ENCODE data around the gene SVOP. TPM values are rescaled to one million over a fixed set of nuclear protein-coding genes. Genes with fewer than 3 reads are reported as not detected.

The SVOP gene
- total RNA-seq, 1 donor from 2014 or later, result 1.9 TPM

DNA sequence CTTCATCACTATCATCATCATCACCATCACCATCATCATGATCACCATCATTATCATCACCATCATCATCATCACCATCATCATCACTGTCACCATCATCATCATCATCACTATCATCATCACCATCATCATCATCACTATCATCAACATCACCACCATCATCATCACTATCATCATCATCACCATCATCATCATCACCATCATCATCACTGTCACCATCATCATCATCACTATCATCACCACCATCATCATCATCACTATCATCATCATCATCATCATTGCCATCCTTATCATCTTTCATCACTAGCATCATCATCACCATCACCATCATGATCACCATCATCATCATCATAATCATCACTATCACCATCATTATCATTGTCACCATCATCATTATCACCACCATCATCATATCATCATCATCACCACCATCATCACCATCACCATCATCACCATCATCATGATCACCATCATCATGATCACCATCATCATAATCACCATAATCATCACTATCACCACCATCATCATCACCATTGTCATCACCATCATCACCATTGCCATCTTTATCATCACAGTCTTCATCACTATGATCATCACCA is 38.1 kb downstream of the SVOP start:
- intact Hi-C loops (cut with micrococcal nuclease), result no loop called here
- no peak for ATAC-seq
- DNase-seq, result no peak

- no peak for ATAC-seq
- DNase-seq, result no peak
- intact Hi-C loops (cut with micrococcal nuclease), result no loop called here
Observed at GRCh38 chr12:108981835-108982234, 39.0 kb downstream of the SVOP start.

DNA sequence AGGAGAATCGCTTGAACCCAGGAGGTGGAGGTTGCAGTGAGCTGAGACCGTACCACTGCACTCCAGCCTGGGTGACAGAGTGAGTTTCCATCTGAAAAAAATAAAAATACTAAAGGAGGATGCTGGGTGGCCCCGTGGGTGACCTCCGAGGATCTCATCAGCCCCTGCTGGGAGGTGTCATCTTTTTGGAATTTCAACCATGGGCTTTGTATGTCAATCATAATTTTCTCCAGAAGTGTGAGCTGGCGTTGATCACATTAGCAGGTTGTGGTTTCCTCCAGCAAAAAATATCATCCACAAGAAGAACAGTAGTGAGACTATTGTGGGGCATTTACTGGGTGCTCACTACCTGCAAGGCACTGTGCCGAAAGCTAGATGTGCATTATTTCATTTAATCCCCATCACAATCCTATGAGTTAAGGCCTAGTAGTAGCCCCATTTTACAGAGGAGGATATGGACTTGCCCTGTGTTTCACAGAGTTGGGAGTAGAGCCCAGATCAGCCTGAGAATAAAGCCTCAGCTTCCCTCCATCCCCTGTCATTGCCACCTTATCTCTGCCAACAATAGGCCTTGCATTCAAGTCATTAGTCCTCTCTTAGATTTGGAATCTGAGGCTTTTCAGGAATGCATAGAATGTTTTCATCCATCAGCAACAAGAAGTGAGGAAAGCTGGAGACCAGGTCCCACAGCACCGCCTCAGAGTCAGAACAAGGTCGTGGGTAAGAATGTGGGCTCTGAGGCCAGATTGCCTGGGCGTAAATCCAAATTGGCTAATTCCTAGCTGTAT is 39.8 kb downstream of the SVOP start:
- intact Hi-C loops (cut with micrococcal nuclease), result no loop called here
- peak; percentile 69 for DNase-seq
- ATAC-seq, result peak; percentile 95

DNA sequence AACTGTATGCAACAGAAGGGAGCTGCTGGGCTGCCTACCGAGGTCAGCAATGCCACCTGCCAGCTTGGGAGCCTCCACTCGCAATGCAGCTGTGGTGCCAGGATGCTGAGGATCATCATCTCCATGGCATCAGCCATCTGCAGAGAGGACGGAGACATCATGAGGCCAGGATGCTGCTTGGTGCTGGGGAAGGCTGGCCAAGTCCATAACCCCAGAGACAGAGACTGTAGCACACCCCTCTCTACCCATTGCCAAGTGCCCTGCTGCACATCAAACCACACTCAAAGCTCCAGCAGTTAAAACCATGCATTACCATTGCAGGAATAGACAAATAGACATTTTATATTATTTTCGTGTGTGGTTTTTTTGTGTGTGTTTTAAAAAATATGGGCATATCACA is 43.5 kb downstream of the SVOP start:
- intact Hi-C loops (cut with micrococcal nuclease), result no loop called here
- peak; percentile 39 for DNase-seq
- peak; percentile 59 for ATAC-seq

DNA sequence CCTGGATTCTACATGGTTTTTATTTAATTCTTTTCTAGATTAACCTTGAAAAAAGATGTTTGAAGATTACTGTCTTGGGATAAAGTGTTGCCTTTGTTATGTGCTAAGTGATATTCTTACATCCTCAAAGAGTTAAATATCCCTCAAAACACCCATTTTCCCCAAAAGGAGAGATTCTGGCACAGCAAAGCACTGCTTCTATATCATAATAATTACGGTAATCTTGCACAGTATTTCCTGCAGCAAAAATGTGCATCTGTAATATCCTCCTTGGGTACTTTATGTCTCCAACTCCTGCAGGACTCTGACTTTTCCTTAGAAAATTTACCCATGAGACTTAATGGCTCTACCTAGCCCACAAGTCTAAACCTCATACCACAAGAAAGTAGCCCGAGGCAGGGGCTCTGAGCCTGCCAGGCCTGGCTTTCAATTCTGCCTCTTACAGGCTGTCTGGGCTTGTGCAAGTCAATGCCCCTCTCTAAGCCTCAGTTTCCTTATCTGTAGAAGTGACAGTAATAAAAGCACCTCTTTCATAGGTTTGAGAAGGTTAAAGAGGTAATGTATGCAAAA is 45.8 kb downstream of the SVOP start:
- intact Hi-C loops (cut with micrococcal nuclease), result no loop called here
- DNase-seq (no peak), ATAC-seq (no peak)

GRCh38 chr12:108973629-108974152 is 47.2 kb downstream of the SVOP start:
- DNase-seq (no peak), ATAC-seq (no peak)
- intact Hi-C loops (cut with micrococcal nuclease), result no loop called here

DNA sequence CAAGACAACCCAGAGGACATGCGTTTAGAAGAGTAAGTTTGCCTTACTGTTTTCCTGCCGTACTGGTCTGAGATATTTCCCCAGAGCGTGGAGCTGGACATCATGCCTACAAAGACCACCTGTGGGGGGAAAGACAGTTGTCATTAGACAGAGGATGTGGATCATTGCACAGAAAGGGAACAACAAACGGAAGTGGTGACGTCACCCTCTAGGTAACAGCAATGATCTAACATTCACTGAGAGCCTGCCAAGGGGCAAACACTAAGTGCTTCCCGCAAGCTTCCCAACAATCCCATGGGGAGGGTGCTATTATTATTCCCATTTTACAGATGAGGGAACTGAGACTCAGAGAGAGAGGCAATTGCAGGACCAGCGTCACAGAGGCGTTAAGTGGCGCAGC is 48.5 kb downstream of the SVOP start:
- DNase-seq (no peak), ATAC-seq (no peak)
- intact Hi-C loops (cut with micrococcal nuclease), result no loop called here

DNA sequence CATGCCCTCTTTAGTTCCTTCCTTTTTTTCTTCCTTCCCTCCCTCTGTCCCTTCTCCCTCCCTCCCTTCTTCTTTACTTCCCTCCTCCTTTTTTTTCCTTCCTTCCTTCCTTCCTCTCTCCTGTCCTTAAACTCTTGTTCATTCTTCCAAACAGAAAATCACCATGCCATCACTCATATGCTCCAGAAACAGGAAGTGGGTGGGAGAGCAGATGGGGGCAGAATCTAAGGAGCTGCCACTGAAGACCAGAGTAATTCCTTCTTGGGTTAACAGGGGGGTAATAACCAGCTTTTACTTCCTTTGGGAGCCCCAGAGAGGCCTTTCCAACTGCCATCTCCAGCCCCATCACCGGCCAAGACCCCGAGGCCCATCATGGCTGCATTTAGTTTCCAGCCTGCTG is 51.2 kb downstream of the SVOP start:
- no peak for DNase-seq
- no peak for ATAC-seq
- intact Hi-C loops (cut with micrococcal nuclease), result no loop called here

DNA sequence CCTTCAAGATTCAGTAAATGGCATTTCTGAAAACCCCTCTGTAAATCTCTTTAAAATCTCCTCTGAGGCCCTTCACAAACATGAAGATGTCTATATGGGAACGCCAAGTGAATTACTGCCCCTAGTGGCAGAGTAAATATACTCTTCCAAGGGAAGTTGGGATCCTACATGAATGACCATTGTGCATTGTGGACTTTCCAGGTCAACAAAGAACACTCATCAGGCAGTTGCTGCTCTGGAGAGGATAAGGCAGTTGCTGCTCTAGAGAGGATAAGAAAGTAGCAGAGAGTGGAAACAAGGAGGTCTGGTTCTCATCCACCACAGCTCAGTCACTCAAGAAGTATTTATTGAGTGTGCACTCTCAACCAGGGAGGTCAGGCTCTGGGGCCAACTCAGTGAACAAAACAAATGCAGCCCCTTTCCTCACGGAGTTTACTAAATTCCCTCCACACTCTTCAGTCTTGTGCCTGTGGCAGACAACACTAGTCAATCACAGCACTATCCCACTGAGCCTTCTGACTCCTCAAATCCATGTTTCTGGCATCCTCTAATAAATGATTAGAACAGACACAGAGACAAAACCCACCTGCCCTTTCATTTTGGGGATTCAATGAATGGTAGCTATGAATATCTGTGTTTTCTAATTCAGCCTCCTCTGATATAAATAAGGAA is 52.9 kb downstream of the SVOP start:
- peak; percentile 51 for ATAC-seq
- no peak for DNase-seq
- intact Hi-C loops (cut with micrococcal nuclease), result no loop called here

- intact Hi-C loops (cut with micrococcal nuclease), result no loop called here
- DNase-seq, result peak; percentile 63
- peak; percentile 90 for ATAC-seq
Observed at GRCh38 chr12:108966378-108967151, 54.3 kb downstream of the SVOP start.

- ATAC-seq, result peak; percentile 6
Observed at GRCh38 chr12:108965886-108966285, 55.0 kb downstream of the SVOP start.

GRCh38 chr12:108964371-108965352 is 56.2 kb downstream of the SVOP start:
- intact Hi-C loops (cut with micrococcal nuclease), result no loop called here
- no peak for DNase-seq
- no peak for ATAC-seq

More at GRCh38 chr12:108965886-108966285, 55.0 kb downstream of the SVOP start:
- no peak for DNase-seq
- intact Hi-C loops (cut with micrococcal nuclease), result no loop called here

- intact Hi-C loops (cut with micrococcal nuclease), result no loop called here
- no peak for DNase-seq
- no peak for ATAC-seq
Observed at GRCh38 chr12:108962256-108962655, 58.6 kb downstream of the SVOP start.

GRCh38 chr12:108959748-108960655 is 60.9 kb downstream of the SVOP start:
- ATAC-seq (no peak), DNase-seq (no peak)
- intact Hi-C loops (cut with micrococcal nuclease), result loop anchor here (10.0 kb wide), 1 partner anchor 395 kb away; the partner anchor contains the start of genes ISCU and SART3

DNA sequence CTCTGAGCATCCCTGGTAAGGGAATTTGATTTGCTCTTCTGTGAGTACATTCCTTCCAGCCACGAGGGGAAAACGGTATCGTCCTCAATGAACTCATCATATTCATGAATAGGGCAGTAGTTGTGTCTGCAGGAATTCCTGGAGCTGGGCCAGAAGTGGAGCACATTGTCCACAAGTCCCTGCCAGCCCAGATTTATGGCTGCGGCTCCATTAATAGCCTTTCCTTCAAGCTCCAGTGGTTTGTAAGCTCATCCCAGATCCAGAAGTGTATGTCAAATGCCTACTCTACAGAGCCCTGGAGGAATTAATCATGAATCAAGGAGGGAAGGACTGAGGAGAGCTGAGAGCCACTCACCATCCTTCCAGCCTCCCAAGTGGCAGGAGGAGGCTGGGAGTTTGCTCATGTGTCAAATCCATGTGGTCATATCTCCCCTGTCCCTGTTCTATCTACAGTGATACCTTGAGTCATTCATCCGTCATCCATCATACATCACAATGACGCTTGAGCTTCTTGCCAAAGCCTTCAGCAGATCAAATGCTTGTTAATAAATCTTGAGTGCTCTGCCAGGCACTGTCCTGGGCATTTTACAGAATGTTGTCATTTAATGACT is 65.5 kb downstream of the SVOP start:
- ATAC-seq, result peak; percentile 88
- intact Hi-C loops (cut with micrococcal nuclease), result loop anchor here (10.0 kb wide), 1 partner anchor 391 kb away; the partner anchor contains the start of genes ISCU and SART3

More for the DNA sequence above, 65.5 kb downstream of the SVOP start:
- DNase-seq, result peak; percentile 68

Measured in left ventricle myocardium superior (tissue), 1 donor.